DND-41 (cell line): ENCODE measurements around the gene ADM5.

Source experiments
- EZH2 ChIP-seq: IDR thresholded peaks from 3 replicates; pipeline ENCODE4 v1.6.1; 2012; ENCODE audit warnings: borderline replicate concordance, low read depth, mild to moderate bottlenecking, moderate library complexity, low read length, inconsistent platforms; ENCODE audit not compliant: severe bottlenecking
- TF ChIP-seq, protein P1 (sequence below): IDR thresholded peaks from 2 replicates; pipeline ENCODE4 v1.5.1; 2012; ENCODE audit warnings: borderline replicate concordance, low read length, moderate library complexity, mild to moderate bottlenecking; ENCODE audit not compliant: poor library complexity, severe bottlenecking; ENCODE audit errors: extremely low read depth

DNA sequence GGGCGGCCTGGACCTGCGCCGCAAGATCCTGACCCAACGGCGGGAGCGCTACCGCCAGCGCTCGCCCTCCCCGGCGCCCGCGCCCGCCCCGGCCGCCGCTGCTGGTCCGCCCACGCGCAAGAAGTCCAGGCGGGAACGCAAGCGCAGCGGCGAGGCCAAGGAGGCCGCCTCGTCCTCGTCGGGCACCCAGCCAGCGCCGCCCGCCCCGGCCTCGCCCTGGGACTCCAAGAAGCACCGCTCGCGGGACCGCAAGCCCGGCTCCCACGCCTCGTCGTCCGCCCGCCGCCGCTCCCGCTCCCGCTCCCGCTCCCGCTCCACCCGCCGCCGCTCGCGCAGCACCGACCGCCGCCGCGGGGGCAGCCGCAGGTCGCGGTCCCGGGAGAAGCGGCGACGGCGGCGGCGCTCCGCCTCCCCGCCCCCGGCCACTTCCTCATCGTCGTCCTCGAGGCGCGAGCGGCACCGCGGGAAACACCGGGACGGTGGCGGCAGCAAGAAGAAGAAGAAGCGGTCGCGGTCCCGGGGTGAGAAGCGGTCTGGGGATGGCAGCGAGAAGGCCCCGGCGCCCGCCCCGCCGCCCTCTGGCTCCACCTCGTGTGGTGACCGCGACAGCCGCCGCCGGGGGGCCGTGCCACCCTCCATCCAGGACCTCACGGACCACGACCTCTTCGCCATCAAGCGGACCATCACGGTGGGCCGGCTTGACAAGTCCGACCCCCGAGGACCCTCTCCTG lies 37.4 kb upstream of the ADM5 start:
- TF ChIP-seq, protein P1, sequence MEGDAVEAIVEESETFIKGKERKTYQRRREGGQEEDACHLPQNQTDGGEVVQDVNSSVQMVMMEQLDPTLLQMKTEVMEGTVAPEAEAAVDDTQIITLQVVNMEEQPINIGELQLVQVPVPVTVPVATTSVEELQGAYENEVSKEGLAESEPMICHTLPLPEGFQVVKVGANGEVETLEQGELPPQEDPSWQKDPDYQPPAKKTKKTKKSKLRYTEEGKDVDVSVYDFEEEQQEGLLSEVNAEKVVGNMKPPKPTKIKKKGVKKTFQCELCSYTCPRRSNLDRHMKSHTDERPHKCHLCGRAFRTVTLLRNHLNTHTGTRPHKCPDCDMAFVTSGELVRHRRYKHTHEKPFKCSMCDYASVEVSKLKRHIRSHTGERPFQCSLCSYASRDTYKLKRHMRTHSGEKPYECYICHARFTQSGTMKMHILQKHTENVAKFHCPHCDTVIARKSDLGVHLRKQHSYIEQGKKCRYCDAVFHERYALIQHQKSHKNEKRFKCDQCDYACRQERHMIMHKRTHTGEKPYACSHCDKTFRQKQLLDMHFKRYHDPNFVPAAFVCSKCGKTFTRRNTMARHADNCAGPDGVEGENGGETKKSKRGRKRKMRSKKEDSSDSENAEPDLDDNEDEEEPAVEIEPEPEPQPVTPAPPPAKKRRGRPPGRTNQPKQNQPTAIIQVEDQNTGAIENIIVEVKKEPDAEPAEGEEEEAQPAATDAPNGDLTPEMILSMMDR: no peak
- no peak for TF ChIP-seq EZH2
